HG03460 (cell line): ENCODE results near the gene PTCH2.
"Not testable (repeated sequence)": the region's sequence is repeated elsewhere in the genome, so short reads cannot be mapped to it uniquely, and the experiment has no call there.

ENCODE experiments used
- ATAC-seq: cut with Tn5 transposase; IDR thresholded peaks from one replicate; pipeline ENCODE4 v1.9.1; 2021; ENCODE audit not compliant: unreplicated experiment

Gene PTCH2

DNA sequence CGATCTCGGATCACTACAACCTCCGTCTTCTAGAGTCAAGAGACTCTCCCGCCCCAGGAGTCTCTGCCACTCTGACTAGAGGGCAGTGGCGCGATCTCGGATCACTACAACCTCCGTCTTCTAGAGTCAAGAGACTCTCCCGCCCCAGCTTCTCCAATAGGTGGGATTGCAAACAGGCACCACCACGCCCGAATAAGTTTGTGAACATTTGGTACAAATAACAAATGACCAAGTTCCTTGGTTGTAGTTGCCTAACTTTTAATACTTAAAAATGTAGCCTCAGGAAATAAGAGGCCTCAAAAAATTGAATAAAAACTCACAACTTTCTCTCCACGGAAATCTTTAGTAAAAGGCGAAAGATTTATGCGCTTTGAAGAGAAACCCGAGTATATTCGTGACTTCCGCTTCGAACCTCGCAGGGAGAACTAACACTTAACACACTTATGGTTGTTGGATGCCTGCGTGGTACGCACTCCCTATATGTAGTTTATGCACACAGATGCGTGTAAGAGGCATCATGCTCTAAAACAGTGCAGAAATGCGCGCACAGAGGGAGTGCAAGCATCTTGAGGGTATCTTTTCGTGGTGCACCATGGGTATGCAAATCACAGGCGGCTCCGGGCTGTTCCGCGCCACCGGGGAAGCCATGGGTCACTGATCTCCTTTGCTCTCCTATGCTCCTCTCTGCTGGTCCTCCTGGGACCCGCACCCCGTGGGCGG lies 23.3 kb downstream of the PTCH2 start:
- ATAC-seq, result peak; percentile 81

DNA sequence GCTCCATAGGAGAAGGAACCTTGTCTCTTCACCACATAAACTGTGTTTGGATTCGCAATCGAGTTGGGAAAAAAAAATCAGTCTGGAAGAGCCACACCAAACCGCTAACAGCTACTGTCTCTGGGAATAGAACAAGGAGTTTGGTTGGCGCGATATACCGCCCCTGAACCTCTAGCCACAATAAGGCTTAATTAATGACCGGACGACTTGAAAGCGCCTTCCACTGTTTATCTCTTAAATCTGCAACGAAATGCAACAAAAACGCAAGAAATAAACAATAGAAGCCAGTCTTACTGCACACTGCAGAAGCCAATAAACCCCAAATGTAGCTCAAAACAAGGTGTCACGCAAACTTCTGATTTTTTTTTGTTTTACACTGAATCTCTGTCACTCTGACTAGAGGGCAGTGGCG lies 23.9 kb downstream of the PTCH2 start:
- no peak for ATAC-seq

DNA sequence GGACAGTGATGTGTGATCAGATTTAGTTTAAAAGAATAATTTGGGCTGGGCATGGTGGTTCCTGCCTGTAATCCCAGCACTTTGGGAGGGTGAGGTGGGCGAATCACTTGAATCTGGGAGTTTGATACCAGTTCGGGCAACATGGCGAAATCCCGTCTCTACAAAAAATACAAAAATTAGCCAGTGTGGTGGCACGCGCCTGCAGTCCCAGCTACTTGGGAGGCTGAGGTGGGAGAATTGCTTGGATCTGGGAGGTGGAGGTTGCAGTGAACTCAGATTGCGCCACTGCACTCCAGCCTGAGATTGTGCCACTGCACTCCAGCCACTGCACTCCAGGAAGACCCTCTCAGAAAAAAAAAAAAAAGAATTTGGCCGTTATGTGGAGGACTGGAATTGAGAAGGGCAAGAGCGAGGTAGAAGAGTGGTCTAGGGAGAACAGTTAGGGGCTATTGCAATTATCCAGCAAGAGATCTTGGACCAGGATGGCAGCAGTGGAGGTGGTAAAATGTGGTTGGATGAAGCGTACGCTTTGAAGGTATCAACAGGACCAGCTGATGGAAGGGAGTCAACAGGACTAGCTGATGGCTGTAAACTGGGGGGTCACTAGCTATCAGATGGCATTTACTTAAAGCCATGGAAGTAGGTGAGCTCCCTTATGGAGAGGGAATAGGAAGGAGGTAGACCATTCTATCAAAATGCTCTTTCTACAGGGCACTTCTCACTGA lies 25.1 kb downstream of the PTCH2 start:
- ATAC-seq, result no peak

DNA sequence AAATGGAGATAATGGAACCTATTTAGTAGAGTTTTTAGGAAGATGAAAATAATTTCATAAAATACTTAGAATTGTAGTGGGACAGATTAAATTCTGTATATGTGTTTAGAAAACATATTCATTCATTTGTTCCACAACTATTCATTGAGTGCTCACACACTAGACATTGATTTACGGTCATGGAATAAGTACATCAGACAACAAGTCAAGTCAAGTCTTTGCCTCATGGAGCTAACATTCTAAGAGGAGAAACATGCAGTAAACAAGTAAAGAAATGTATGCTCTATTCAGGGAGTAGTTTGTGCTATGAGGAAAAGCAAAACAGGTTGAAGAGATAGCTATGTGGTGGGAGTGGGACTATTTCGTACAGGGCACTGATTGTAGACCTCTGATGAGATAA lies 25.7 kb downstream of the PTCH2 start:
- ATAC-seq, result no peak

DNA sequence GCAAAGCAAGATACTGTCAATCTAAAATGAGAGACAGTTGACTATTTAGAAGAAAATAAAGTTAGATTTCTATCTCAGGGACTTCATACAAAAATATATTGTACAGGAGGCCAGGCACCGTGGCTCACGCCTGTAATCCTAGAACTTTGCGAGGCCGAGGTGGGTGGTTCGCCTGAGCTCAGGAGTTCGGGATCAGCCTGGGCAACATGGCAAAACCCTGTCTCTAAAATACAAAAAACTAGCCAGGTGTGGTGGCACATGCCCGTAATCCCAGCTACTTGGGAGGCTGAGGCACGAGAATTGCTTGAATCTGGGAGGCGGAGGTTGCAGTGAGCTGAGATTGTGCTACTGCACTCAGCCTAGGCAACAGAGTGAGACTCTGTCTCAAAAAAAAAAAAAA lies 27.1 kb downstream of the PTCH2 start:
- ATAC-seq, result not testable (repeated sequence)

DNA sequence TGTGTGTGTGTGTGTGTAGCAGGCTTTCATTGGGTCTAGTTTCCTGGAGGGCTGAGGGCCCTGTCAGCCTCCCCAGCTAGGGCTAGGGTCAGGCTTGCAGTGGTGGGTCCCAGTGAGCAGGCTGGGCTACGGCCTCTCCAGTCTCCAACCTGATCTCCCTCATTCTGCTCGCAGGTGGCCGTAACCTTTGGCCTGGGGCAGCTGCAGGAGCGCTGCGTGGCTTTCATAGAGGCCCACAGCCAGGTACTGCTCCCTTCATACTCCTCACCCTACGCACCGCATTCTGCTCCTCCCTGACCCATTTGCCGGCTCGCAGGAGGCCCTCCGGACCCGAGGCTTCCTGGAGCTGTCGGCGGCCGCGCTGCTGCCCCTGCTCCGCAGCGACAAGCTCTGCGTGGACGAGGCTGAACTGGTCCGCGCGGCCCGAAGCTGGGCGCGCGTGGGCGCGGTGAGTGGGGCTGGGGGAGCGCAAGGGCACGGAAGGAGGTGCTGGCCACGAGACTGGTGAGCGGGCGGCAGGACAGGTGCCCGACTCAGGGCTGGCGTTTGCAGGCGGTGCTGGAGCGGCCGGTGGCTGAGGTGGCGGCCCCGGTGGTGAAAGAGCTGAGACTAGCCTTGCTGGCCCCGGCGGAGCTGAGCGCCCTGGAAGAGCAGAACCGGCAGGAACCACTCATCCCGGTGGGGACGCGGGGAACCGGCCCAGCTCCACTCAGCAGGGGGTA lies 30.1 kb downstream of the PTCH2 start:
- ATAC-seq, result no peak

DNA sequence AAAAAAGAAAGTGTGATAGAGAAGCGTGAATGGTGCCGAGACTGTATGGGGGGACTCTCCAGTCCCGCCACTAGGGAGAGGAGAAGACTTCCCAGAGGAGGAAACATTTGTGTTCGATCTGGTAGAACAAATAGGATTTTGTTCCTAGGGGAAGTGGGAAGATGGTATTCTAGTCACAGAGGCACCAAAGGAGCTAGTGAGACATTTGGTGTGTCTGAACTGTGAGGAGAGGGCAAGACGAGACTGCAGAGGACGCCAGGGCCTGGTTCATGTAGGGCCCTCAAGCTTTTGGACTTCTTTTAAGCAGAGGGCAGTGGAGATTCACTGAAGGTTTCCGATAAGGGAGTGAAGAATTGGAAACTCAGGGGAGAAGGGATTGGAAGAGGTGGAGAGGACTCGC lies 31.8 kb downstream of the PTCH2 start:
- ATAC-seq, result no peak

DNA sequence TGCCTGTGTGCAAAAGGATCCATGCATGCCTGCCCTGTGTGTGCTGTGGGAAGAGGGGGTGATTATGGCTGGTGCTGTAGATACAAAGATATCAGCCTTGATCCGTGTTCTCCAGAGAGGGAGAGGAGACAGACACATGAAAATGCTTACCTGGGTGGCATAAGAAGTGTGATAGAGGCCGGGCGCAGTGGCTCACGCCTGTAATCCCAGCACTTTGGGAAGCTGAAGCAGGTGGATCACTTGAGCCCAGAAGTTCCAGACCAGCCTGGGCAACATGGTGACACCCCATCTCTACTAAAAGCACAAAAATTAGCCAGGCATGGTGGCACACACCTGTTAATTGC lies 32.3 kb downstream of the PTCH2 start:
- ATAC-seq, result not testable (repeated sequence)

DNA sequence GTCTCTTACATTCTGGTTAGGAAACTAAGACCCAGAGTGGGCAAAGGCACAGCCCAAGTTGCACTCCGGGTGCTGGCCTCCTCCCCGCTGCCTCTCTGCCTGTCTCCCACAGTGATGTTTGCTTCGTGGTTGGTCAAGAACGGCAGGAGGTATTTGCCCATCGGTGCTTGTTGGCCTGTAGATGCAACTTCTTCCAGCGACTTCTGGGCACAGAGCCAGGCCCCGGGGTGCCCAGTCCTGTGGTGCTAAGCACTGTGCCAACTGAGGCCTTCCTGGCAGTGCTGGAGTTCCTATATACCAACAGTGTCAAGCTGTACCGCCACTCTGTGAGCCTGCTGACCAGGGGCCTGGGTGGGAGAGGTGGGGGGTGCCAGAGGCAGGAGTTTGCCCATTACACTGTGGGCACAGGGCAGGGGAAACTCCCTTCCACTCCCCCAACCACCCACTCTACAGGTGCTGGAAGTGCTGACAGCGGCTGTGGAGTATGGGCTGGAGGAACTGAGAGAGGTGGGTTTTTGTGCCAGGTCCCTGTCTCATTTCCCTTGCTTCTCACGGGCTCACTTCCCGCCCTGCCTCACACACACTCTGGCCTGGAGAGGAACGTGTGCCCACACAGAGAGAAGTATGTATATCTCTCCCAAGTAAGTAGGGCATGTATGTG lies 32.8 kb downstream of the PTCH2 start:
- no peak for ATAC-seq

DNA sequence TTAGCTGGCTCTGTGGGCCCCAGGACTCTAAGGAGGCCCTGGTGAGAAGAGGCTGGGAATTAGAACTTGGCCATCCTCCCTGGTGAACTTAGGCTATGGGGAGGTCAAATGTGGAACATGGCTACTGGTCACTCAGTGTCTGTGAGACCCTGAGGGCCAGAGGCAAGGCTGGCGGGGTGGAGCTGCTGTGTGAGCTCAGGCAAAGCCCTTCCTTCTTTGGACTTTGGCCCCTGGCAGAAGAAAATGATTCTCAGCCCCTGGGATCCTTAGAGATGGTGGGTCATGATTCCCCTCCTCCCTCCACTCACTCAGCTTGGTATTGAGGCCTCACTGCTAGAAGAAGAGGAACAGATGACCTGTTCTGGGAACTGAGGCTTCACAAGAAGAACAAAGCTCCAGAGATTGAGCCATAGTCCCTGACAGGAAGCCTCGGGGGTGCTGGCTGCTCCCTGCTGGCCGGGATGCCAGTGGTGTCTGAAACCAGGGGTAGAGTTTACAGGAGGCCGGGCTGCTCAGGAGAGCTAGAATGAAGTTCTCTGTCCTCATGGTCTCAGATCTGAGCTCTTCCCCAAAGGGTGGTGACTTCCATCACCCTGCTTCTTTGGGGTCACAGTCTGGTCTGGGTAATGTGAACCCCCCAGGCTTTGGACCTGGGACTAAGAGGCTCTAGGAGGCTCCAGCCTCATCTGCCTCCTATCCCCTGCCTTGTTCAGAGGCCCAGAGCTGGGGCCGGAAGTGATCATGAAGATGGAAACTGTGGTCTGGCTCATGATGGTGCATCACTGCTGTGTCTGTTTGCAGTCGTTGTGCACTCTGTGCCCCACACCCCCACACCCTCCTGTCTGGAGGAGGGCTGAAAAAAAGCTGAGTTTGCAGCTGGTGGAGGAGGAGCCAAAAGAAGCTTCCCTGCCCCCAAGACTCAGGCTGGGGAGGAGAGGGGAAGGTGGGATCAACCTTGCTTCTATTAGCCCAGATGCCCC lies 33.8 kb downstream of the PTCH2 start:
- ATAC-seq, result peak; percentile 49

DNA sequence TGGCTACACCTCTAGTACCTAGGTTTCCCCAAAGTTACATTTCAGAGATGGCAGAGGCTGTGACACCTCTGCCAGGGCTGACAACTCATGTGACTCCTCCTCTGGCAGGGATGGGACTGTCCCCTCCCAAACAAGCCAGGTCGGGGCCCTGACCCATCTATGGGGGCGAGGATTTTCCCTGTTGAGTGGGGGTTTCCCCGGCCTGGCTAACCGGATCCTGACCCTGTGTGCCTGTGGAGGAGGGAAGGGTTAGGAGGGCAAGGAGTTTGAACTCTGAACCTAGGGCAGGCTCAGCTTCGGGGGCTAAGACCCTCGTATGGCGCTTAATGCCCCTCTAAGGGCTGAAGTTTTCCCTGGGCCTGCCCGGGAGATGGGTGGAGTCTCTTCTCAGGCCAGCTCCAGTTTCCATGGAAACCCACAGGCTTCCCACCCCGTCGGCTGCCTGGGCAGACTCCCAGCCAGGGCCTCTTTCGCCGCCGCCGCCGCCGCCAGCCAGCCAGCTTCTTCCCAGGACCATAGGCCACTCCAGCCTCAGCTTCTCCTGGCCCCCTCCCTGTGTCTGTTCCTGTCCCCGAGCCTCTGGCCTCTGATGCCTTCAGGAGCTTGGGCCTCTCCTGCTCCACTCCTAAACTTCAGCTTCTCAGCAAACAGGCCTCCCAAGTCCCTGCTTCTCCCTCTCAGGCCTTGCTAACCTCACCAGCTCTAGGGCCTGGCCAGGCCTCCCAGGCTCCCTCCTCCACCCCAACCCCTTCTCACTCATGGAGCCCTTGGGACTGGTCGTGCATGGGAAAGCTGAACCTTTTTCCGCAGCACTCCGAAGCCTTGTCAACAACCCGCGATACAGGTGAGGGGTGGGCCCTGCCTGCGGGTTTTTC lies 34.8 kb downstream of the PTCH2 start, which contains the start of gene BTBD19:
Gene BTBD19, plus strand, starts transcription at position 461 of the 875 bp plus-strand sequence. Its CDS starts 298 bp downstream, at position 759.
- no peak for ATAC-seq

DNA sequence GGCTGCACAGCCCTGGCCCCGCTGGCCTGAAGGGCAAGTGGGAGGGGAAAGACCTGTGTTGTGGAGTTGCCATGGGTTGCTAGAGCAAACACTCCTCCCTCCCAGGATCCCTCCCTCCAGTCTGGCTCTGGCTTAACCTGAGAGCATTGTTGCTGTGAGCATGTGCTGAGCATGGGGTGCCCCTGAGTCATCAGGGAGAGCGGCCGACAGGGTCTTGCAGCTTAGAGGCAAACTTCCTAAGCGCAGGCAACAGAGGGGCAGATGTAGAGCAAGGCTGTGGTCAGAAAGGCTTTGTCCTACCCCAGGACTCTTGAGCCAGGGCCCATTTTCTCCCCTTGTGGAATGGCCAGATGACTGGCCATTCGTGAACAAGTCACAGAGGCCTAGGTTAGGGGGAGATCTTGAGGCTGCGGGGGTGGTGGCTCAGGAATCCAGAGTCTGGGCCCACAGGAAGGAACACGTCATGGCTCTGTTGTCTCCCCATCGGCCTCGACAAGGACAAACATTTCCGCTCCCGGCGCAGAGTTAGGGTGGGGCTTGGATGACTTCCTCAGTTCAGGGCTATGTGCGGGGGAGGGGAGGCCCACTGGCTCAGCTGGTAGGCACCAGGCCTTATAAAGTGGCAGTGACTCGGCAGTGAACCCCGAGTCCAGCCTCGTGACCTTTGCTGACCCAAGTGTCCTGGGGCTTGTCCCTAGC lies 35.5 kb downstream of the PTCH2 start:
- no peak for ATAC-seq

DNA sequence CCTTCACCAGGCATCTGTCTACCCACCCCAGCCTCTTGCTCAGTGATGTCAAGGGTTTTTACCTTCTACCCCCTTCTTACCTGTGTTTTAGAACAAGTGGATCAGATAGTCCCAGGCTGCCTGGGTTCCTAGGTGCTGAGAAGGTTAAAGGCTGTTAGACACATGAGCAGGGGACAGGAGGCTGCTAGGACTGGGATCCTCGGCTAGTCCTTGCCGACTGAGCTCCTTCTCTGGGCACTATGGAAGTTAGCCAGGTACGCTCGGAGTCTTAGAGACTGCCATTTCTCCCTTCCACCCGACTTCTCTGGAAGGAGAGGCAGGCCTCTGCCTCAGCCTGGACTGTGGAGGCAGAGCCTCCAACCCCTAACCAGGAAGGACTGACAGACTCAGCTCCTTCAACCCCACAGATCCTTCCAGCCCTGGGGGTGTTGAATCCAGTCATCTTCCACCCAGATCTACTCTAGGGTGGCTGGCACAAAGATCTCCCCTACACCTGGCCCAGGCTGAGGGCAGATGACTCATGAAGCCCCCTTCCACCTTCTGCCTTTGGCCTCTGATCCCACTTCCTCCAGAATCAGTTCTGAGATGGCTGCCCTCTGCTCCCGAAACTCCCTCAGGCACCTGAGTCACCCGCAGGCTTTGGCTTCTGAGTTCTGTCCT lies 36.2 kb downstream of the PTCH2 start, which contains the start of gene DYNLT4:
Gene DYNLT4, minus strand, starts transcription at position 648 of the 660 bp plus-strand sequence. CDS start 683 bp downstream, outside the sequence.
- ATAC-seq, result no peak

DNA sequence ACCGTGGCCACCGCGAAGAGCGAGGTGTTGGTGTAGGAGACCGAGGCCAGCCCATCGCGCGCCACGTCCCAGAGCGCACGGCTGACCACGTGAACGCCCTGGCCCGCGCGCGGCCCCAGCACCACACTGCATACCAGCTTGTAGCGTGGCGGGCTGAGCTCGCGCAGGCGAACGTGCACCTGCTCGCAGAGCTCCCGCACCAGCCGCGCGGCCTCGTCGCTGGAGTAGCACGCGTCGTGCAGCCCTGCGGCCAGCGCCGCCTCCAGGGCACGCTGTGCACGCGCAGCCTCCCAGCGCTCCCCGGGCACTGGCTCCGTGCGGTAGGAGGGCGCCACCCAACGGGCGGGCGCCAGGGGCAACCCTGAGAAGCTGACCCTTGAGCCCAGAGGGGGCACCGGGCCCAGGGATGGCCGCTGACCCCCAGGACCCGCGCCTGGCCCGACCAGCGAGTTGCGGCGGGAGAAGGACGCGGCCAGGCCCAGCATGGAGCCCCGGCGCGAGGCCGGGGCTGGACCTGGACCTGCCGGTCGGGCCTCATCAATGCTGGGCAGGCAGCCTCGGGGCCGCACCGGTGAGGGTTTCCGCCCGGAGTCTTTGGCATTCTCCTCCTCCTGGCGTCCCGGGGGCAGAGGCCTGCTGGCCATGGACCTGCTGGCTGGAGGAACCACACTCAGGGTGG lies 36.9 kb downstream of the PTCH2 start:
- no peak for ATAC-seq

DNA sequence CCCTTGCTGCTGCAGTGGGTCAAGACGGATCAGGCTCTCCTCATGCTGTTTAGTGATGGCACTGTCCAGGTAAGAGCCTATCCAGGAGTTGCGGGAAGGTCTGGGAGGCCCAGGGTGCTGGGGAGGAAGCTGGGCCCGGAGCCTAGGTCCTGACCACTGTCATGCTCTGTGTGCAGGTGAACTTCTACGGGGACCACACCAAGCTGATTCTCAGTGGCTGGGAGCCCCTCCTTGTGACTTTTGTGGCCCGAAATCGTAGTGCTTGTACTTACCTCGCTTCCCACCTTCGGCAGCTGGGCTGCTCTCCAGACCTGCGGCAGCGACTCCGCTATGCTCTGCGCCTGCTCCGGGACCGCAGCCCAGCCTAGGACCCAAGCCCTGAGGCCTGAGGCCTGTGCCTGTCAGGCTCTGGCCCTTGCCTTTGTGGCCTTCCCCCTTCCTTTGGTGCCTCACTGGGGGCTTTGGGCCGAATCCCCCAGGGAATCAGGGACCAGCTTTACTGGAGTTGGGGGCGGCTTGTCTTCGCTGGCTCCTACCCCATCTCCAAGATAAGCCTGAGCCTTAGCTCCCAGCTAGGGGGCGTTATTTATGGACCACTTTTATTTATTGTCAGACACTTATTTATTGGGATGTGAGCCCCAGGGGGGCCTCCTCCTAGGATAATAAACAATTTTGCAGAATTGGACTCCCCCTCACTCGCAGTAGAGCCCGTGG lies 37.6 kb downstream of the PTCH2 start:
- no peak for ATAC-seq

DNA sequence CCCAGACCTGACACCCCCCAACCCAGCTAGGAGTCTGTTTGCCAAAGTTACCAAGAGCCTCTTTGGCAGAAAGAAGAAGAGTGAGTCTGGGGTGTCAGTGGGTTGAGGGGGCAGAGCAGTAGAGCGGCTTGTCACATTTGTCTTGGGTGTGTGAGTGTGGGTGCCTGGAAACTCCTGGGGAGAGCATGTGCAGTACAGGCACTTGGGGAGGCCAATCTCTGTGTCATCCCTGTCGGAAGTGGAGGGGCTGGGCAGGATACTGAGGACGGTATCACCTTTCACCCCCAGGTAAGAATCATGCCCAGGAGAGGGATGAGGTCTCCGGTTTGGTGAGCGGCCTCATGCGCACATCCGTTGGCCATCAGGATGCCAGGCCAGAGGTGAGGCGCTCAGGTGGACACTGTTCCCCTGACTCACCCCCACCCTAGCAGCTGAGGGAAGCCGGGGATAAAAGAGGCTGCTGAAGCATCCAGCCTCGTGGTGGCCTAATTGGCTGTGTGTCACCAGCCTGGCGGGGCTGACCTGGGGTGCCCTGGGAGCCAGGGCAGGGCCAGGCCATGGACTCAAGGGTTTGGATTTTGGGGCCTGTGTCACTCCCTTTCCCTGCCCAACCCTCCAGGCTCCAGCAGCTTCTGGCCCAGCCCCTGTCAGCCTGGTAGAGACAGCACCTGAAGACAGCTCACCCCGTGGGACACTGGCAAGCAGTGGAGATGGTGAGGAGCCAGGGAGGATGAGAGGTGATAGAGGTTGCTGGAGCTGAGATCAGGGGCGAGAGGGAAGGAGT lies 39.5 kb downstream of the PTCH2 start:
- no peak for ATAC-seq
